ENCODE measurements around the gene ISYNA1. TPM values are rescaled to one million over a fixed set of nuclear protein-coding genes. Genes with fewer than 3 reads are reported as not detected.

Gene ISYNA1
- total and polyA plus RNA-seq, 2 donors (not counting 1 experiment from before 2014, with no cell fraction given) = 22.6 to 28.3 TPM

DNA sequence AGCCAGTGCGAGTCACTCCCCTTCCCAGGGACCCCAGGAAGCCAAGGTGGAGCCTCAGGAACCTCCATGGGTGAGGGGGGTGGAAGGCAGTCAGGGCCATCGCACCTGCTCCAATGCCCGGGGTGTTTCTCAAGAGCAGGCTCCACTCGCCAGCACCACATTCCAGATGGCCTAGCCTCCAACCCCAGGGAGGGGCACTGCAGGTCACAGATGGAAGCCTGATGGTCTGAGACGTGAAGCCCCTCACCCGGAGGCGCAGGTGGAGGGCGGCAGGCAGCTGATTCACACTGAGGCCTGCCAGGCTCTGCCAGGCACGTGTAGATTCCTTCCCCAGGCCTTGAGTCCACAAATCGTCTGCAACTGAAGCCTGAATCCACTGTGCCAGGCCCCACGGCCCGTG is 23.0 kb upstream of the ISYNA1 start:
- TF ChIP-seq, protein P1, sequence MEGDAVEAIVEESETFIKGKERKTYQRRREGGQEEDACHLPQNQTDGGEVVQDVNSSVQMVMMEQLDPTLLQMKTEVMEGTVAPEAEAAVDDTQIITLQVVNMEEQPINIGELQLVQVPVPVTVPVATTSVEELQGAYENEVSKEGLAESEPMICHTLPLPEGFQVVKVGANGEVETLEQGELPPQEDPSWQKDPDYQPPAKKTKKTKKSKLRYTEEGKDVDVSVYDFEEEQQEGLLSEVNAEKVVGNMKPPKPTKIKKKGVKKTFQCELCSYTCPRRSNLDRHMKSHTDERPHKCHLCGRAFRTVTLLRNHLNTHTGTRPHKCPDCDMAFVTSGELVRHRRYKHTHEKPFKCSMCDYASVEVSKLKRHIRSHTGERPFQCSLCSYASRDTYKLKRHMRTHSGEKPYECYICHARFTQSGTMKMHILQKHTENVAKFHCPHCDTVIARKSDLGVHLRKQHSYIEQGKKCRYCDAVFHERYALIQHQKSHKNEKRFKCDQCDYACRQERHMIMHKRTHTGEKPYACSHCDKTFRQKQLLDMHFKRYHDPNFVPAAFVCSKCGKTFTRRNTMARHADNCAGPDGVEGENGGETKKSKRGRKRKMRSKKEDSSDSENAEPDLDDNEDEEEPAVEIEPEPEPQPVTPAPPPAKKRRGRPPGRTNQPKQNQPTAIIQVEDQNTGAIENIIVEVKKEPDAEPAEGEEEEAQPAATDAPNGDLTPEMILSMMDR (IDR thresholded peaks at IDR 0.05) = no peak
- no peak for TF ChIP-seq EZH2 (IDR thresholded peaks at IDR 0.05; ENCODE audit: borderline replicate concordance, insufficient read depth, low read depth, low read length, poor library complexity, severe bottlenecking)
- Histone ChIP-seq H3K36me3 (replicated peaks in 1 of 2; ENCODE audit: control extremely low read depth in 1 of 2, control insufficient read depth in 1 of 2, extremely low read depth in 1 of 2, insufficient read depth in 2 of 2, low read length in 1 of 2) (peaks cover 0 to 70% of the 10 kb centered on the region in 2 experiments), H3K4me2 (replicated peaks; ENCODE audit: low read depth, low read length, poor library complexity, severe bottlenecking) (no peak overlapping the region), H3K79me2 (ENCODE audit: control insufficient read depth, insufficient read depth, low read length) (peaks cover 8% of the 10 kb centered on the region), H3K4me1 (ENCODE audit: control insufficient read depth in 2 of 2, insufficient read depth in 2 of 2, low read length in 2 of 2) (no peaks in the 10 kb centered on the region), H2AFZ (ENCODE audit: insufficient read depth, low read depth, low read length, poor library complexity, severe bottlenecking) (no peak overlapping the region), H4K20me1 (ENCODE audit: control insufficient read depth, insufficient read depth, low read length, poor library complexity, severe bottlenecking) (peaks cover 39% of the 10 kb centered on the region), H3K9me3 (ENCODE audit: control extremely low read depth in 1 of 3, control insufficient read depth in 2 of 3, insufficient read depth in 1 of 3, low read length in 2 of 3) (no peaks in the 10 kb centered on the region), H3K9ac (ENCODE audit: low read length) (no peak overlapping the region), H3K27ac (ENCODE audit: low read length in 2 of 2) (no peak overlapping the region), H3K27me3 (replicated peaks in 1 of 4; ENCODE audit: control extremely low read depth in 1 of 4, control insufficient read depth in 3 of 4, insufficient read depth in 4 of 4, low read length in 3 of 4) (no peaks in the 10 kb centered on the region), H3K4me3 (ENCODE audit: control extremely low read depth in 1 of 5, extremely low read depth in 1 of 5, insufficient read depth in 1 of 5, low read depth in 2 of 5, low read length in 4 of 5) (no peak overlapping the region)
- peaks cover 2% of the 10 kb centered on the region for H3K4me1 Mint-ChIP-seq
- H3K9me3 Mint-ChIP-seq (ENCODE audit: insufficient read depth) = no peaks in the 10 kb centered on the region
- DNase-seq (no peak), ATAC-seq (ENCODE audit: low read depth) (no peak)
- intact Hi-C loops (cut with micrococcal nuclease) = no loop called here
- no peak overlapping the region for H3K4me3 Mint-ChIP-seq
- no peaks in the 10 kb centered on the region for H3K27me3 Mint-ChIP-seq
- POLR2A ChIA-PET = no interaction called here
- 98% methylated on average over 12 of the region's 12 CpGs for WGBS (ENCODE audit: insufficient coverage)
- CTCF ChIA-PET = interaction anchor here (0.6 to 9.0 kb wide), 6 partner anchors 10 to 340 kb away, joined by 4 to 85 read pairs (median 7); no protein-coding TSS in a partner anchor
- no peak overlapping the region for H3K27ac Mint-ChIP-seq

- POLR2A ChIA-PET = no interaction called here
- H3K4me3 ChIP-seq (ENCODE audit: control extremely low read depth in 1 of 5, extremely low read depth in 1 of 5, insufficient read depth in 1 of 5, low read depth in 2 of 5, low read length in 4 of 5) = no peak overlapping the region
- H3K4me2 ChIP-seq (replicated peaks; ENCODE audit: low read depth, low read length, poor library complexity, severe bottlenecking) = no peak overlapping the region
- no peak for TF ChIP-seq EZH2 (IDR thresholded peaks at IDR 0.05; ENCODE audit: borderline replicate concordance, insufficient read depth, low read depth, low read length, poor library complexity, severe bottlenecking)
- TF ChIP-seq, protein P1 (IDR thresholded peaks at IDR 0.05) = no peak
- no peaks in the 10 kb centered on the region for H3K9me3 Mint-ChIP-seq (ENCODE audit: insufficient read depth)
- no peaks in the 10 kb centered on the region for H3K4me1 Mint-ChIP-seq
- H2AFZ ChIP-seq (ENCODE audit: insufficient read depth, low read depth, low read length, poor library complexity, severe bottlenecking) = no peak overlapping the region
- CTCF ChIA-PET = interaction anchor here (0.6 to 1.1 kb wide), 4 partner anchors 9 to 531 kb away, joined by 3 to 4 read pairs (median 3); no protein-coding TSS in a partner anchor
- no peaks in the 10 kb centered on the region for H3K27me3 Mint-ChIP-seq
- peaks cover 8% of the 10 kb centered on the region for H3K79me2 ChIP-seq (ENCODE audit: control insufficient read depth, insufficient read depth, low read length)
- H4K20me1 ChIP-seq (ENCODE audit: control insufficient read depth, insufficient read depth, low read length, poor library complexity, severe bottlenecking) = peaks cover 20% of the 10 kb centered on the region
- ATAC-seq (ENCODE audit: low read depth) (no peak), DNase-seq (no peak)
- no peaks in the 10 kb centered on the region for H3K9me3 ChIP-seq (ENCODE audit: control extremely low read depth in 1 of 3, control insufficient read depth in 2 of 3, insufficient read depth in 1 of 3, low read length in 2 of 3)
- intact Hi-C loops (cut with micrococcal nuclease) = no loop called here
- no peaks in the 10 kb centered on the region for H3K27me3 ChIP-seq (replicated peaks in 1 of 4; ENCODE audit: control extremely low read depth in 1 of 4, control insufficient read depth in 3 of 4, insufficient read depth in 4 of 4, low read length in 3 of 4)
- H3K27ac ChIP-seq (ENCODE audit: low read length in 2 of 2) = no peak overlapping the region
- 95% methylated on average over 21 of the region's 21 CpGs for WGBS (ENCODE audit: insufficient coverage)
- no peak overlapping the region for H3K9ac ChIP-seq (ENCODE audit: low read length)
- no peak overlapping the region for H3K4me3 Mint-ChIP-seq
- H3K36me3 ChIP-seq (replicated peaks in 1 of 2; ENCODE audit: control extremely low read depth in 1 of 2, control insufficient read depth in 1 of 2, extremely low read depth in 1 of 2, insufficient read depth in 2 of 2, low read length in 1 of 2) = peaks cover 0 to 55% of the 10 kb centered on the region in 2 experiments
- H3K27ac Mint-ChIP-seq = no peak overlapping the region
- no peaks in the 10 kb centered on the region for H3K4me1 ChIP-seq (ENCODE audit: control insufficient read depth in 2 of 2, insufficient read depth in 2 of 2, low read length in 2 of 2)
Measured at GRCh38 chr19:18457483-18458331, 19.8 kb upstream of the ISYNA1 start.
